B cell (primary cell): ENCODE measurements around the gene CPNE4. TPM values are rescaled to one million over a fixed set of nuclear protein-coding genes. Genes with fewer than 3 reads are reported as not detected.

Source experiments
- ATAC-seq: fragments of 200-7000 bp; cut with Tn5 transposase; one replicate; pipeline ENCODE4 v1.10.0; 2021; ENCODE audit warnings: low read depth, mild to moderate bottlenecking, moderate number of reproducible peaks, moderate library complexity
- CTCF ChIA-PET: fragments of 350-600 bp; sonication (Branson Sonifier 250); formaldehyde crosslinking; loops from one replicate; lab custom pipeline; 2021; ENCODE audit warnings: antibody characterized with exemption, inconsistent platforms; lab: Charles Lee
- POLR2A ChIA-PET: fragments of 350-600 bp; sonication (Branson Sonifier 250); formaldehyde crosslinking; loops from one replicate; lab custom pipeline; 2021; ENCODE audit warnings: antibody characterized with exemption; lab: Charles Lee
- DNase-seq: peaks from one replicate; pipeline ENCODE4 v3.0.0; 2013
- H2AFZ ChIP-seq: 2 replicates; pipeline ENCODE4 v1.6.1; 2012; ENCODE audit warnings: mild to moderate bottlenecking, low read depth, low read length; ENCODE audit not compliant: insufficient read depth, poor library complexity, severe bottlenecking
- H3K27ac ChIP-seq, 2 donors: 1 replicate in 1 of 2; 2 replicates in 1 of 2; pipeline ENCODE4 v1.5.1; 2012 to 2013; ENCODE audit warnings: low read length in 2 of 2, mild to moderate bottlenecking in 2 of 2, moderate library complexity in 1 of 2
- H3K27me3 ChIP-seq, 4 experiments: fragments of 200-600 bp in 1 of 4; sonication (generic) in 1 of 4; replicated peaks in 1 of 4; 1 replicate in 2 of 4; 2 replicates in 2 of 4; pipeline versions ENCODE4 v1.6.1 to v1.7.0; 2013 to 2016; ENCODE audit warnings: low read length in 3 of 4, mild to moderate bottlenecking in 2 of 4, mixed read lengths in 1 of 4, moderate library complexity in 1 of 4; ENCODE audit not compliant: insufficient read depth in 4 of 4, control insufficient read depth in 3 of 4; ENCODE audit errors: control extremely low read depth in 1 of 4
- H3K36me3 ChIP-seq, 2 experiments: replicated peaks in 1 of 2; 1 replicate in 1 of 2; 2 replicates in 1 of 2; pipeline versions ENCODE4 v1.6.1 to v1.7.1; 2013; ENCODE audit warnings: low read length in 1 of 2; ENCODE audit not compliant: insufficient read depth in 2 of 2, control insufficient read depth in 1 of 2; ENCODE audit errors: control extremely low read depth in 1 of 2, extremely low read depth in 1 of 2
- H3K4me1 ChIP-seq, 2 donors: fragments of 200-600 bp in 1 of 2; sonication (generic) in 1 of 2; 1 replicate in 1 of 2; 2 replicates in 1 of 2; pipeline versions ENCODE4 v1.5.1 to v1.6.1; 2013 to 2017; ENCODE audit warnings: low read length in 2 of 2; ENCODE audit not compliant: control insufficient read depth in 2 of 2, insufficient read depth in 2 of 2
- H3K4me2 ChIP-seq: replicated peaks from 2 replicates; pipeline ENCODE3; 2012; ENCODE audit warnings: mild to moderate bottlenecking, low read depth, low read length; ENCODE audit not compliant: poor library complexity, severe bottlenecking
- H3K4me3 ChIP-seq, 5 experiments: fragments of 200-600 bp in 1 of 5; sonication (generic) in 1 of 5; 1 replicate in 3 of 5; 2 replicates in 2 of 5; pipeline versions ENCODE4 v1.5.1 to v1.7.0; 2011 to 2016; ENCODE audit warnings: low read length in 4 of 5, mild to moderate bottlenecking in 4 of 5, low read depth in 2 of 5, control low read depth in 1 of 5, moderate library complexity in 1 of 5; ENCODE audit not compliant: insufficient read depth in 1 of 5; ENCODE audit errors: control extremely low read depth in 1 of 5, extremely low read depth in 1 of 5
- H3K79me2 ChIP-seq: fragments of 200-600 bp; sonication (generic); one replicate; pipeline ENCODE4 v1.6.0; 2016; ENCODE audit warnings: low read length; ENCODE audit not compliant: control insufficient read depth, insufficient read depth
- H3K9ac ChIP-seq: fragments of 200-600 bp; sonication (generic); 2 replicates; pipeline ENCODE4 v1.6.1; 2017; ENCODE audit warnings: mild to moderate bottlenecking, low read length, moderate library complexity
- H3K9me3 ChIP-seq, 3 donors: one replicate each; pipeline versions ENCODE4 v1.6.1 to v1.7.1; 2013; ENCODE audit warnings: low read length in 2 of 3; ENCODE audit not compliant: control insufficient read depth in 2 of 3, insufficient read depth in 1 of 3; ENCODE audit errors: control extremely low read depth in 1 of 3
- H4K20me1 ChIP-seq: 2 replicates; pipeline ENCODE4 v1.6.0; 2012; ENCODE audit warnings: mild to moderate bottlenecking, low read length; ENCODE audit not compliant: insufficient read depth, control insufficient read depth, poor library complexity, severe bottlenecking
- H3K27ac Mint-ChIP-seq: one replicate; pipeline ENCODE4 v1.8.0; 2021; ENCODE audit warnings: mixed read lengths
- H3K27me3 Mint-ChIP-seq: one replicate; pipeline ENCODE4 v1.8.0; 2021; ENCODE audit warnings: mixed read lengths
- H3K4me1 Mint-ChIP-seq: one replicate; pipeline ENCODE4 v1.8.0; 2021; ENCODE audit warnings: mixed read lengths
- H3K4me3 Mint-ChIP-seq: one replicate; pipeline ENCODE4 v1.8.0; 2021; ENCODE audit warnings: mixed read lengths
- H3K9me3 Mint-ChIP-seq: one replicate; pipeline ENCODE4 v1.8.0; 2022; ENCODE audit warnings: mixed read lengths; ENCODE audit not compliant: insufficient read depth
- EZH2 ChIP-seq: IDR thresholded peaks from 2 replicates; pipeline ENCODE4 v1.6.1; 2012; ENCODE audit warnings: borderline replicate concordance, low read depth, mild to moderate bottlenecking, moderate library complexity, low read length; ENCODE audit not compliant: insufficient read depth, poor library complexity, severe bottlenecking
- WGBS: methylation state at CpG from one replicate; pipeline ENCODE4 v1.1.5; 2013; ENCODE audit warnings: missing lambda C conversion rate; ENCODE audit not compliant: insufficient coverage; 5-methylcytosine and 5-hydroxymethylcytosine counted together
- intact Hi-C: fragments of 100-400 bp; cut with micrococcal nuclease; formaldehyde crosslinking; loops from one replicate; pipeline ENCODE4 v1.10.0; 2022
- polyA plus RNA-seq: library from polyadenylated mRNA; depleted of rRNA; stranded (reverse); fragments of >200 nt; gene quantifications from 2 replicates; pipeline ENCODE4 v1.2.3, GENCODE V29; 2012
- total RNA-seq, 2 donors: library from RNA; stranded (reverse); fragments of 120-200 nt in 1 of 2; gene quantifications; 1 replicate in 1 of 2; 2 replicates in 1 of 2; pipeline versions ENCODE4 v1.2.3 to v1.2.4, GENCODE V29; 2013 to 2022
- TF ChIP-seq, protein P1 (sequence below): fragments of 200-600 bp; IDR thresholded peaks from one replicate; pipeline ENCODE4 v1.8.0; 2022; ENCODE audit warnings: antibody characterized with exemption, mild to moderate bottlenecking

Gene CPNE4
- total and polyA plus RNA-seq, 2 donors (not counting 1 experiment from before 2014, with no cell fraction given): not detected

DNA sequence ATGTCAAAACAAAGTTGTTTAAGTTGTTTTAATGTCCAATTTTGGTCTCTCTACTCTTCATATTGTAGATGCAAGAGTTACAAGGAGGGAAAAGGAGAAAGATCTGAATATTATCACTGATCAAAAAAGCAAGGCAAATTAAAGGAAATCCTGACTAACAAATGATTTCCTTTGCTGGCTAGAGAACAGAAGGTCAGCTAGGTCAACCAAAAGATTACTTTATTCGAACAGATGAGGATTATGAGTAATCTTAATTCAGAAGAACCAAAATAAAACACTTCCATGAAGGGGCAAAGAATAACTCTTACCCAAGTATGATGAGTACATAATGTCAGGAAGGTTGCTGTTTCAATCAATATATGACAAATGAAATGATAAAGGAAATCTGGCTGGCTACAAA lies 33.8 kb downstream of the CPNE4 start:
- no peak for TF ChIP-seq EZH2
- TF ChIP-seq, protein P1, sequence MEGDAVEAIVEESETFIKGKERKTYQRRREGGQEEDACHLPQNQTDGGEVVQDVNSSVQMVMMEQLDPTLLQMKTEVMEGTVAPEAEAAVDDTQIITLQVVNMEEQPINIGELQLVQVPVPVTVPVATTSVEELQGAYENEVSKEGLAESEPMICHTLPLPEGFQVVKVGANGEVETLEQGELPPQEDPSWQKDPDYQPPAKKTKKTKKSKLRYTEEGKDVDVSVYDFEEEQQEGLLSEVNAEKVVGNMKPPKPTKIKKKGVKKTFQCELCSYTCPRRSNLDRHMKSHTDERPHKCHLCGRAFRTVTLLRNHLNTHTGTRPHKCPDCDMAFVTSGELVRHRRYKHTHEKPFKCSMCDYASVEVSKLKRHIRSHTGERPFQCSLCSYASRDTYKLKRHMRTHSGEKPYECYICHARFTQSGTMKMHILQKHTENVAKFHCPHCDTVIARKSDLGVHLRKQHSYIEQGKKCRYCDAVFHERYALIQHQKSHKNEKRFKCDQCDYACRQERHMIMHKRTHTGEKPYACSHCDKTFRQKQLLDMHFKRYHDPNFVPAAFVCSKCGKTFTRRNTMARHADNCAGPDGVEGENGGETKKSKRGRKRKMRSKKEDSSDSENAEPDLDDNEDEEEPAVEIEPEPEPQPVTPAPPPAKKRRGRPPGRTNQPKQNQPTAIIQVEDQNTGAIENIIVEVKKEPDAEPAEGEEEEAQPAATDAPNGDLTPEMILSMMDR: no peak
- Mint-ChIP-seq H3K27ac (no peak overlapping the region), H3K4me3 (no peak overlapping the region), H3K9me3 (no peaks in the 10 kb centered on the region), H3K4me1 (no peaks in the 10 kb centered on the region), H3K27me3 (peaks cover 7% of the 10 kb centered on the region)
- DNase-seq (no peak), ATAC-seq (no peak)
- H3K27me3 ChIP-seq: no peaks in the 10 kb centered on the region
- no CpG with 5 or more reads among the region's 1 CpG for WGBS
- H3K9ac ChIP-seq: no peak overlapping the region
- ChIA-PET CTCF (no interaction called here), POLR2A (no interaction called here)
- no peak overlapping the region for H2AFZ ChIP-seq
- no peaks in the 10 kb centered on the region for H3K4me1 ChIP-seq
- no peaks in the 10 kb centered on the region for H3K79me2 ChIP-seq
- intact Hi-C loops: no loop called here
- H3K9me3 ChIP-seq: no peaks in the 10 kb centered on the region
- H3K4me3 ChIP-seq: no peak overlapping the region
- H3K27ac ChIP-seq: no peak overlapping the region
- H4K20me1 ChIP-seq: no peaks in the 10 kb centered on the region
- no peak overlapping the region for H3K4me2 ChIP-seq
- no peaks in the 10 kb centered on the region for H3K36me3 ChIP-seq

DNA sequence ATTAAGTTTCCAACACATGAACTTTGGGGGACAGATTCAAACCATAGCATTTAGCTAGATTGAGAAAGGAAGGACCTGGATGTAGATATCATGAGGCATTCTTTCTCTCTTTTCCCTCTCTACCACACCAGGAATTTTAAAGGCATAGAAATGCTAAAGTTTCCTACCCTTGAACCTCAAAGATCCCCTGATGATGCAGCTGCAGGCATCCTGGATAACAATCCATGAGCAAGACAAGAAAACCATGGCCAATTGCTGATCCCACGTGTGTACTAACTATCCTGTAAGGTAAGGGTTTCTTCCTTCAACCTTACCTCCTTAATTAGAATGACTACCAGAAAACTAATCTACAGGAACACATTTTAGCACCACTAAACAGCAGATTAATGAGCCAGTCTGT lies 36.8 kb downstream of the CPNE4 start:
- CTCF ChIA-PET: interaction anchor here (1.8 kb wide), 1 partner anchor 10 kb away, joined by 3 read pairs; no protein-coding TSS in a partner anchor
- ATAC-seq (no peak), DNase-seq (no peak)
- Histone ChIP-seq H3K4me3 (no peak overlapping the region), H3K36me3 (no peaks in the 10 kb centered on the region), H3K27me3 (no peaks in the 10 kb centered on the region), H2AFZ (no peak overlapping the region), H3K9me3 (peaks cover 0 to 1% (median 0%) of the 10 kb centered on the region in 3 donors), H3K9ac (no peak overlapping the region), H3K27ac (no peak overlapping the region), H4K20me1 (no peaks in the 10 kb centered on the region), H3K4me1 (no peaks in the 10 kb centered on the region), H3K79me2 (no peaks in the 10 kb centered on the region), H3K4me2 (no peak overlapping the region)
- H3K4me1 Mint-ChIP-seq: no peaks in the 10 kb centered on the region
- no peaks in the 10 kb centered on the region for H3K9me3 Mint-ChIP-seq
- H3K4me3 Mint-ChIP-seq: no peak overlapping the region
- POLR2A ChIA-PET: no interaction called here
- WGBS: 50% methylated on average over 1 of the region's 1 CpG
- intact Hi-C loops: no loop called here
- no peak overlapping the region for H3K27ac Mint-ChIP-seq
- TF ChIP-seq, protein P1: no peak
- no peak for TF ChIP-seq EZH2
- H3K27me3 Mint-ChIP-seq: peaks cover 7% of the 10 kb centered on the region
